ENCODE results near the gene AMDHD2. TPM values are rescaled to one million over a fixed set of nuclear protein-coding genes. Genes with fewer than 3 reads are reported as not detected.

Gene AMDHD2
- total RNA-seq, 1 experiment from 2014 or later = 50.3 TPM

GRCh38 chr16:2517954-2518605 lies 2.1 kb upstream of the AMDHD2 start:
- Histone ChIP-seq H3F3A (ENCODE audit: low read length, unreplicated experiment) (no peaks in the 10 kb centered on the region), H3K4me1 (ENCODE audit: insufficient read depth, low read length) (peaks cover 34% of the 10 kb centered on the region), H3K9me3 (ENCODE audit: low read length) (no peaks in the 10 kb centered on the region), H4K20me1 (ENCODE audit: low read length) (peaks cover 40% of the 10 kb centered on the region), H3K4me3 (ENCODE audit: low read length) (no peak overlapping the region), H3K27ac (ENCODE audit: low read length) (no peak overlapping the region), H2AFZ (ENCODE audit: low read length) (no peak overlapping the region), H3K27me3 (ENCODE audit: low read length) (no peaks in the 10 kb centered on the region), H3K9ac (ENCODE audit: low read length) (no peak overlapping the region), H3K79me2 (ENCODE audit: low read length) (peaks cover 74% of the 10 kb centered on the region), H3K9me2 (replicated peaks; ENCODE audit: low read length) (no peaks in the 10 kb centered on the region), H3K36me3 (ENCODE audit: low read depth, low read length) (no peaks in the 10 kb centered on the region), H3K4me2 (ENCODE audit: low read length) (no peak overlapping the region)
- DNase-seq (no peak), ATAC-seq (no peak)
- intact Hi-C loops (cut with micrococcal nuclease) = no loop called here
- BruUV-seq (replicated peaks) = no TSS peak
- CTCF ChIA-PET = no interaction called here
- POLR2A ChIA-PET (ENCODE audit: unreplicated experiment) = no interaction called here
- TF ChIP-seq EZH2 (IDR thresholded peaks at IDR 0.05; ENCODE audit: low read length, unreplicated experiment) (no peak), EZH2phosphoT487 (IDR thresholded peaks at IDR 0.05; ENCODE audit: borderline replicate concordance, low read length) (no peak)
- TF ChIP-seq, protein P1, sequence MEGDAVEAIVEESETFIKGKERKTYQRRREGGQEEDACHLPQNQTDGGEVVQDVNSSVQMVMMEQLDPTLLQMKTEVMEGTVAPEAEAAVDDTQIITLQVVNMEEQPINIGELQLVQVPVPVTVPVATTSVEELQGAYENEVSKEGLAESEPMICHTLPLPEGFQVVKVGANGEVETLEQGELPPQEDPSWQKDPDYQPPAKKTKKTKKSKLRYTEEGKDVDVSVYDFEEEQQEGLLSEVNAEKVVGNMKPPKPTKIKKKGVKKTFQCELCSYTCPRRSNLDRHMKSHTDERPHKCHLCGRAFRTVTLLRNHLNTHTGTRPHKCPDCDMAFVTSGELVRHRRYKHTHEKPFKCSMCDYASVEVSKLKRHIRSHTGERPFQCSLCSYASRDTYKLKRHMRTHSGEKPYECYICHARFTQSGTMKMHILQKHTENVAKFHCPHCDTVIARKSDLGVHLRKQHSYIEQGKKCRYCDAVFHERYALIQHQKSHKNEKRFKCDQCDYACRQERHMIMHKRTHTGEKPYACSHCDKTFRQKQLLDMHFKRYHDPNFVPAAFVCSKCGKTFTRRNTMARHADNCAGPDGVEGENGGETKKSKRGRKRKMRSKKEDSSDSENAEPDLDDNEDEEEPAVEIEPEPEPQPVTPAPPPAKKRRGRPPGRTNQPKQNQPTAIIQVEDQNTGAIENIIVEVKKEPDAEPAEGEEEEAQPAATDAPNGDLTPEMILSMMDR (conservative IDR thresholded peaks at IDR 0.05; ENCODE audit: low read depth, low read length) = no peak

GRCh38 chr16:2518823-2519710 lies 1.1 kb upstream of the AMDHD2 start:
- Histone ChIP-seq H4K20me1 (ENCODE audit: low read length) (peaks cover 40% of the 10 kb centered on the region), H3K79me2 (ENCODE audit: low read length) (peaks cover 74% of the 10 kb centered on the region), H3K9me2 (replicated peaks; ENCODE audit: low read length) (no peaks in the 10 kb centered on the region), H2AFZ (ENCODE audit: low read length) (no peak overlapping the region), H3K27me3 (ENCODE audit: low read length) (no peaks in the 10 kb centered on the region), H3K27ac (ENCODE audit: low read length) (no peak overlapping the region), H3K4me3 (ENCODE audit: low read length) (no peak overlapping the region), H3K4me2 (ENCODE audit: low read length) (peak overlapping the region; percentile 13; the same call in 1 of the 2 replicates), H3F3A (ENCODE audit: low read length, unreplicated experiment) (no peaks in the 10 kb centered on the region), H3K4me1 (ENCODE audit: insufficient read depth, low read length) (peaks cover 32% of the 10 kb centered on the region), H3K36me3 (ENCODE audit: low read depth, low read length) (peaks cover 4% of the 10 kb centered on the region; the same call in 1 of the 2 replicates), H3K9me3 (ENCODE audit: low read length) (no peaks in the 10 kb centered on the region), H3K9ac (ENCODE audit: low read length) (no peak overlapping the region)
- ATAC-seq (no peak), DNase-seq (no peak)
- BruUV-seq (replicated peaks) = no TSS peak
- TF ChIP-seq EZH2phosphoT487 (IDR thresholded peaks at IDR 0.05; ENCODE audit: borderline replicate concordance, low read length) (no peak), EZH2 (IDR thresholded peaks at IDR 0.05; ENCODE audit: low read length, unreplicated experiment) (no peak)
- TF ChIP-seq, protein P1 (conservative IDR thresholded peaks at IDR 0.05; ENCODE audit: low read depth, low read length) = no peak
- ChIA-PET POLR2A (ENCODE audit: unreplicated experiment) (interaction anchor here (0.6 kb wide), 1 partner anchor 14 kb away, joined by 4 read pairs; no protein-coding TSS in a partner anchor), CTCF (no interaction called here)
- intact Hi-C loops (cut with micrococcal nuclease) = no loop called here

Data from PC-3 (cell line).